A549 (cell line): ENCODE results near the gene TTC28. TPM values are rescaled to one million over a fixed set of nuclear protein-coding genes. Genes with fewer than 3 reads are reported as not detected.

ENCODE experiments used
- ATAC-seq, 2 experiments: fragments of 200-7000 bp in 1 of 2; fragments of >200 bp in 1 of 2; cut with Nextera tagmentation in 1 of 2; cut with Tn5 transposase in 1 of 2; 3 replicates each; pipeline versions ENCODE4 v1.8.0 to v1.9.1; 2018 to 2020; ENCODE audit warnings: mild to moderate bottlenecking in 1 of 2, moderate library complexity in 1 of 2
- CTCF ChIA-PET: fragments of 300-600 bp; sonication (Branson Sonifier 250); formaldehyde crosslinking; extraction: SDS; loops from one replicate; lab custom pipeline; 2021; ENCODE audit warnings: antibody characterized with exemption, inconsistent platforms; lab: Yijun Ruan, JAX
- POLR2A ChIA-PET: fragments of 350-600 bp; formaldehyde crosslinking; extraction: SDS; loops from one replicate; lab custom pipeline; 2021; ENCODE audit warnings: antibody characterized with exemption, inconsistent platforms; lab: Yijun Ruan, JAX
- DNase-seq, 2 experiments: peaks; one replicate each; pipeline versions ENCODE4 v3.0.0 to v3.0.0-alpha.2; 2011 to 2016; ENCODE audit warnings: low read depth in 1 of 2, low spot score in 1 of 2
- FAIRE-seq: peaks from 2 replicates; lab custom pipeline; 2011; peaks lifted over from hg19 to GRCh38; lab: Jason Lieb, UNC
- H3K27ac ChIP-seq, 2 experiments: fragments of >200 bp; sonication (Bioruptor Twin); formaldehyde crosslinking; 3 replicates each; pipeline ENCODE4 v1.5.1; 2016 to 2017
- H3K4me1 ChIP-seq: fragments of >200 bp; sonication (Bioruptor Twin); formaldehyde crosslinking; 3 replicates; pipeline ENCODE4 v1.6.1; 2016
- H3K4me2 ChIP-seq: fragments of >200 bp; sonication (Bioruptor Twin); formaldehyde crosslinking; 3 replicates; pipeline ENCODE4 v1.6.1; 2016
- H3K4me3 ChIP-seq: fragments of >200 bp; sonication (Bioruptor Twin); formaldehyde crosslinking; 3 replicates; pipeline ENCODE4 v1.5.1; 2016
- H3K9me3 ChIP-seq: fragments of >200 bp; sonication (Bioruptor Twin); formaldehyde crosslinking; 3 replicates; pipeline ENCODE4 v1.6.1; 2016
- CHD2 ChIP-seq: fragments of 150-350 bp; IDR thresholded peaks from 2 replicates; pipeline ENCODE4 v1.6.1; 2014; ENCODE audit warnings: low read length; ENCODE audit not compliant: partially characterized antibody
- EHF ChIP-seq: fragments of 250-450 bp; sonication (Bioruptor Pico); IDR thresholded peaks from 2 replicates; pipeline ENCODE4 v1.5.0; 2020; ENCODE audit warnings: mild to moderate bottlenecking
- EHMT2 ChIP-seq: fragments of 200-600 bp; sonication (generic); IDR thresholded peaks from 2 replicates; pipeline ENCODE4 v1.6.1; 2016; ENCODE audit warnings: antibody characterized with exemption, low read depth, mild to moderate bottlenecking, moderate library complexity
- EP300 ChIP-seq, 2 experiments: fragments of >200 bp; sonication (Bioruptor Twin); formaldehyde crosslinking; IDR thresholded peaks; 2 replicates in 1 of 2; 3 replicates in 1 of 2; pipeline ENCODE4 v1.6.1; 2016 to 2017
- GATA3 ChIP-seq: IDR thresholded peaks from 2 replicates; pipeline ENCODE4 v1.6.1; 2012; ENCODE audit warnings: borderline replicate concordance
- HEYL ChIP-seq: fragments of 250-450 bp; sonication (Bioruptor Pico); IDR thresholded peaks from 2 replicates; pipeline ENCODE4 v1.8.0; 2021; ENCODE audit warnings: mild to moderate bottlenecking, moderate library complexity
- HOXB13 ChIP-seq: fragments of 250-450 bp; sonication (Bioruptor Pico); IDR thresholded peaks from 2 replicates; pipeline ENCODE4 v1.5.0; 2020; ENCODE audit warnings: low read depth, mild to moderate bottlenecking, moderate library complexity
- KDM5A ChIP-seq: fragments of 200-600 bp; sonication (generic); IDR thresholded peaks from 2 replicates; pipeline ENCODE4 v1.6.1; 2016; ENCODE audit warnings: antibody characterized with exemption, mild to moderate bottlenecking
- MAFK ChIP-seq: fragments of 450-650 bp; IDR thresholded peaks from 2 replicates; pipeline ENCODE4 v1.6.1; 2014; ENCODE audit not compliant: partially characterized antibody
- PHF8 ChIP-seq: fragments of 200-600 bp; sonication (generic); IDR thresholded peaks from 2 replicates; pipeline ENCODE4 v1.6.1; 2016; ENCODE audit warnings: low read depth, mild to moderate bottlenecking, antibody characterized with exemption, moderate library complexity, borderline replicate concordance
- RCOR1 ChIP-seq: fragments of 150-350 bp; IDR thresholded peaks from 2 replicates; pipeline ENCODE4 v1.6.1; 2014; ENCODE audit warnings: antibody characterized with exemption, low read length, low read depth
- RNF2 ChIP-seq: fragments of 200-600 bp; sonication (generic); IDR thresholded peaks from 2 replicates; pipeline ENCODE4 v1.6.1; 2016; ENCODE audit warnings: low read depth, mild to moderate bottlenecking, antibody characterized with exemption, moderate library complexity, borderline replicate concordance
- TFCP2L1 ChIP-seq: fragments of 250-450 bp; sonication (Bioruptor Pico); IDR thresholded peaks from 2 replicates; pipeline ENCODE4 v1.5.0; 2021; ENCODE audit warnings: mild to moderate bottlenecking
- ZNF302 ChIP-seq: fragments of 250-450 bp; sonication (Bioruptor Pico); IDR thresholded peaks from 2 replicates; pipeline ENCODE4 v1.9.0; 2021; ENCODE audit warnings: inconsistent platforms, mild to moderate bottlenecking, moderate library complexity
- WGBS: methylation state at CpG from one replicate; pipeline ENCODE4 v1.1.6; 2017; ENCODE audit errors: missing lambda C conversion rate; 5-methylcytosine and 5-hydroxymethylcytosine counted together
- polyA plus RNA-seq, 4 experiments: library from polyadenylated mRNA; depleted of rRNA in 3 of 4; stranded (reverse); fragments of >200 nt; fragmentation: RNase III in 1 of 4; extraction: RNeasy Plus Mini Kit Qiagen cat#74134 plus additional on column Dnase treatment in 1 of 4; gene quantifications; 2 replicates in 3 of 4; 3 replicates in 1 of 4; pipeline ENCODE4 v1.2.3, GENCODE V29; 2011 to 2017
- TF ChIP-seq, protein P1 (sequence below): fragments of >200 bp; sonication (Bioruptor Twin); formaldehyde crosslinking; IDR thresholded peaks from 3 replicates; pipeline ENCODE4 v1.6.1; 2016
- TF ChIP-seq, protein P2 (sequence below): IDR thresholded peaks from 2 replicates; pipeline ENCODE4 v1.6.1; 2012
- TF ChIP-seq, protein P3 (sequence below): fragments of 250-450 bp; sonication (Bioruptor Pico); IDR thresholded peaks from 2 replicates; pipeline ENCODE4 v1.5.0; 2021; ENCODE audit warnings: mild to moderate bottlenecking, moderate library complexity, borderline replicate concordance

TTC28 gene
- polyA plus RNA-seq, 2 of the 4 experiments (the other 2 are of a cell fraction): 2.6 to 3.8 TPM

DNA sequence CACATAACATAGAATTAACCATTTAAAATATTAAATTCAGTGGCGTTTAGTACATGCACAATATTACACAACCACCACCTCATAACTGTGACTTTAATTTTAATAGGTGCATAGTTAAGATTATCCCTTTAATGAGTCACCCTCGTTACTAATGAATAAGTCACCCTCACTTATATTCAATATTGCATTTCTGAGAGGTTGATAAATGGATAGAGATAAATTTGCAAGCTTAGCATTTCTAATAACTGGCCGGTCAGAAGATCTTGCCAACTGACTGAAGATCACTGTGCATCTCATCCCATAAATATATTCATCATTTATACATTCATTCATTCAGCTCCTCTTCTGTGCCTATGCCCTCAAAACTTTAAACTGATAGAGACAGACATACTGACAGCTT lies 243.7 kb downstream of the TTC28 start:
- no peak for FAIRE-seq

DNA sequence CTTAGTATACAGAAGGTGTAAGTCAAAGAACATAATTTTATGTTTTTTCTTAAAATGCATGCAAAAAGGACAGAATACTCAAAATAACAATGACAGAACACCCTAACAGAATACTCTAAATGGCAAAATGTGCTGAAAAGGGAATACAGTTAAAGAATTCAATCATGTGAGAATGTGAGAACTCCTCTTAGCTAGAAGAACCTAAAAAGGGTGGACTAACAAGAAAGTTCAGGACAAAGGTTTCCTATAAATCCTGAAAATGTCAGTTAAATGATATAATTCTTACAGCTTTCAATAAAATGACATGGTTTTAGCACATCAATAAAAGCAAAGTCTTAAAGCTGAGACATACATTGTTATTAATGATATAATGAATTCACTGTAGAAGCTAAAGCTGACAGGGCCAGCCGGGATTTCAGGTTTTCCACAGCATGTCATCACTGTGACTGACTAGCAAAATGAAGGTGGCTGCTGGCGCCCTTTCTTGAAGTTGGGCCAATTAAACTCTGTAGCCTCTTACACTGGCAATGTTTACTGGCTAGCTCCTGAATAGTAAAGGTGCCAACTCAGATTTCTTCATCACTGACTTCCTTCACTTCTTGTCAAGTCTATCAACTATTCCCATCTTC lies 244.4 kb downstream of the TTC28 start:
- FAIRE-seq (no peak), ATAC-seq (no peak), DNase-seq (no peak)
- POLR2A ChIA-PET: no interaction called here
- CTCF ChIA-PET: no interaction called here
- Histone ChIP-seq H3K9me3 (no peaks in the 10 kb centered on the region), H3K4me2 (no peak overlapping the region), H3K4me3 (no peak overlapping the region), H3K4me1 (peaks cover 11% of the 10 kb centered on the region; the same call in 1 of the 3 replicates), H3K27ac (no peak overlapping the region)
- WGBS: 80% methylated on average over 2 of the region's 2 CpGs
- TF ChIP-seq TFCP2L1 (CRISPR knock-in tag) (no peak), PHF8 (no peak), EP300 (IDR thresholded peaks at IDR 0.05) (no peak), EHF (no peak), RCOR1 (no peak), ZNF302 (CRISPR knock-in tag) (no peak), HOXB13 (CRISPR knock-in tag) (no peak), EHMT2 (no peak), KDM5A (no peak), RNF2 (no peak)
- TF ChIP-seq, protein P1, sequence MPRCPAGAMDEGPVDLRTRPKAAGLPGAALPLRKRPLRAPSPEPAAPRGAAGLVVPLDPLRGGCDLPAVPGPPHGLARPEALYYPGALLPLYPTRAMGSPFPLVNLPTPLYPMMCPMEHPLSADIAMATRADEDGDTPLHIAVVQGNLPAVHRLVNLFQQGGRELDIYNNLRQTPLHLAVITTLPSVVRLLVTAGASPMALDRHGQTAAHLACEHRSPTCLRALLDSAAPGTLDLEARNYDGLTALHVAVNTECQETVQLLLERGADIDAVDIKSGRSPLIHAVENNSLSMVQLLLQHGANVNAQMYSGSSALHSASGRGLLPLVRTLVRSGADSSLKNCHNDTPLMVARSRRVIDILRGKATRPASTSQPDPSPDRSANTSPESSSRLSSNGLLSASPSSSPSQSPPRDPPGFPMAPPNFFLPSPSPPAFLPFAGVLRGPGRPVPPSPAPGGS: no peak
- TF ChIP-seq, protein P2, sequence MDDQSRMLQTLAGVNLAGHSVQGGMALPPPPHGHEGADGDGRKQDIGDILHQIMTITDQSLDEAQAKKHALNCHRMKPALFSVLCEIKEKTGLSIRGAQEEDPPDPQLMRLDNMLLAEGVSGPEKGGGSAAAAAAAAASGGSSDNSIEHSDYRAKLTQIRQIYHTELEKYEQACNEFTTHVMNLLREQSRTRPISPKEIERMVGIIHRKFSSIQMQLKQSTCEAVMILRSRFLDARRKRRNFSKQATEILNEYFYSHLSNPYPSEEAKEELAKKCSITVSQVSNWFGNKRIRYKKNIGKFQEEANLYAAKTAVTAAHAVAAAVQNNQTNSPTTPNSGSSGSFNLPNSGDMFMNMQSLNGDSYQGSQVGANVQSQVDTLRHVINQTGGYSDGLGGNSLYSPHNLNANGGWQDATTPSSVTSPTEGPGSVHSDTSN: no peak

More for the DNA sequence above, 243.7 kb downstream of the TTC28 start:
- H3K4me3 ChIP-seq: no peak overlapping the region
- DNase-seq (no peak), ATAC-seq (no peak)
- ChIA-PET POLR2A (no interaction called here), CTCF (interaction anchor here (0.6 to 1.4 kb wide), 2 partner anchors 104 to 384 kb away, joined by 3 read pairs; no protein-coding TSS in a partner anchor)
- 88% methylated on average over 3 of the region's 3 CpGs for WGBS
- no peak overlapping the region for H3K27ac ChIP-seq
- H3K9me3 ChIP-seq: no peaks in the 10 kb centered on the region
- no peak overlapping the region for H3K4me2 ChIP-seq
- H3K4me1 ChIP-seq: peaks cover 5% of the 10 kb centered on the region; the same call in 1 of the 3 replicates
- TF ChIP-seq MAFK (peak; percentile 77), GATA3 (no peak), RNF2 (no peak)

DNA sequence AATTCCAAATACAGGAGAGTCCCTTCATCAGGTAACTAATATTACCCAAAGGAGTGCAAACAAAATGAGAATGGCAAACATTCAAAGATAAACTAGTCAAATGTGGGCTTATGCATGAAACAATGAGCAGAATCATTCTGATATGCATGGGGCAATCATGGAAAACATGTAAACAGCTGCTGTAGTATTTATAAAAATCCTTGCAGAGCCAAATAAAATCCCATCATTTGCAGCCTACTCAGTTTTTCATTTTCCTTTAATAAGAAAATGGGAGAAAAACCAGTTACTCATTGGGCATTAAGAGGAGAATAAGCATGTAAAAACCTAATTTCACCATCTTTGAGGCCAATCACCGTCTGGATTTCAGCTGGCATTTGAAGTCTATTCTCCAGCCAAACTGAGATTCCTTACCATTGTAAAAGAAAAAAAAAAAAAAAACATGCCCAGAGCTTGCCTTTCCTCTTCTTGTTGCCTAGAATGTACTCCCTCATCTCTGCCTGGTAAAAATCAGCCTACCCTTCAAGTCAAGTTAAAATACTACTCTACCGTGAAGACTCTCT lies 249.1 kb downstream of the TTC28 start:
- 82% methylated on average over 2 of the region's 2 CpGs for WGBS
- FAIRE-seq (no peak), DNase-seq (no peak)
- Histone ChIP-seq H3K9me3 (no peaks in the 10 kb centered on the region), H3K27ac (no peak overlapping the region), H3K4me3 (no peak overlapping the region), H3K4me2 (no peak overlapping the region)
- no peak for TF ChIP-seq CHD2
- no peak for TF ChIP-seq HOXB13 (CRISPR knock-in tag)
- TF ChIP-seq, all 56 proteins: peak for 0
- peaks cover 20% of the 10 kb centered on the region for H3K4me1 ChIP-seq
- ChIA-PET POLR2A (no interaction called here), CTCF (no interaction called here)
- ATAC-seq: no peak

DNA sequence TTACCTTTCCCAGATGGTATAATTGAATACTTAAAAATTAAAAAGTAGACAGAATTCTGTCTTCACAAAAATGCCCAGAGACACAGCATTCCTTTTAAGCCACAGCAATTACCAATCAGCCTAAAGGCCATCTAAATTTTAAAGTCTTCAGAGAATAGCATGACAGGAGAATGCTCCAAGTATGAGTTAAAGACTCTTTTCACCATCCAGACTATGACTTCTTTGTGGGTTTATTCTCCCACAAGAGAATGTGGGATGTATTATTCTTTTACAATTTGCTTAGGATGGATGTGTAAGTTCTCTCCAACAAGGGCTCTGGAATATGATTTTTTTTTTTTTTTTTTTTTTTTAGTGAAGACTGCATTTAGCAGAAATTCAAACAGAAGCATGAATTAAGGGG lies 249.9 kb downstream of the TTC28 start:
- Histone ChIP-seq H3K4me2 (no peak overlapping the region), H3K4me1 (peaks cover 27% of the 10 kb centered on the region), H3K27ac (no peak overlapping the region), H3K9me3 (no peaks in the 10 kb centered on the region), H3K4me3 (no peak overlapping the region)
- ATAC-seq: no peak
- DNase-seq: no peak
- CTCF ChIA-PET: no interaction called here
- no peak for FAIRE-seq
- POLR2A ChIA-PET: no interaction called here
- no peak for TF ChIP-seq HEYL (CRISPR knock-in tag)
- TF ChIP-seq, protein P3, sequence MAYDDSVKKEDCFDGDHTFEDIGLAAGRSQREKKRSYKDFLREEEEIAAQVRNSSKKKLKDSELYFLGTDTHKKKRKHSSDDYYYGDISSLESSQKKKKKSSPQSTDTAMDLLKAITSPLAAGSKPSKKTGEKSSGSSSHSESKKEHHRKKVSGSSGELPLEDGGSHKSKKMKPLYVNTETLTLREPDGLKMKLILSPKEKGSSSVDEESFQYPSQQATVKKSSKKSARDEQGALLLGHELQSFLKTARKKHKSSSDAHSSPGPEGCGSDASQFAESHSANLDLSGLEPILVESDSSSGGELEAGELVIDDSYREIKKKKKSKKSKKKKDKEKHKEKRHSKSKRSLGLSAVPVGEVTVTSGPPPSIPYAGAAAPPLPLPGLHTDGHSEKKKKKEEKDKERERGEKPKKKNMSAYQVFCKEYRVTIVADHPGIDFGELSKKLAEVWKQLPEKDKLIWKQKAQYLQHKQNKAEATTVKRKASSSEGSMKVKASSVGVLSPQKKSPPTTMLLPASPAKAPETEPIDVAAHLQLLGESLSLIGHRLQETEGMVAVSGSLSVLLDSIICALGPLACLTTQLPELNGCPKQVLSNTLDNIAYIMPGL: no peak
